Endothelial cell (in vitro differentiated cells): Measurements from ENCODE around the gene CELSR2. TPM values are rescaled to one million over a fixed set of nuclear protein-coding genes. Genes with fewer than 3 reads are reported as not detected.

ENCODE experiments used
- DNase-seq: peaks from one replicate; pipeline ENCODE4 v3.0.0; 2021; ENCODE audit warnings: low spot score
- H3K27ac Mint-ChIP-seq: one replicate; pipeline ENCODE4 v1.8.0; 2021; ENCODE audit warnings: mixed read lengths, inconsistent platforms; ENCODE audit not compliant: unreplicated experiment
- H3K27me3 Mint-ChIP-seq: one replicate; pipeline ENCODE4 v1.8.0; 2021; ENCODE audit warnings: mild to moderate bottlenecking, moderate library complexity, mixed read lengths, inconsistent platforms; ENCODE audit not compliant: unreplicated experiment
- H3K36me3 Mint-ChIP-seq: one replicate; pipeline ENCODE4 v1.8.0; 2021; ENCODE audit warnings: mild to moderate bottlenecking, low read depth, mixed read lengths, inconsistent platforms; ENCODE audit not compliant: unreplicated experiment
- H3K4me1 Mint-ChIP-seq: one replicate; pipeline ENCODE4 v1.8.0; 2021; ENCODE audit warnings: mild to moderate bottlenecking, mixed read lengths, inconsistent platforms; ENCODE audit not compliant: unreplicated experiment
- H3K4me3 Mint-ChIP-seq: one replicate; pipeline ENCODE4 v1.8.0; 2021; ENCODE audit warnings: mild to moderate bottlenecking, mixed read lengths, inconsistent platforms; ENCODE audit not compliant: unreplicated experiment
- H3K9me3 Mint-ChIP-seq: one replicate; pipeline ENCODE4 v1.8.0; 2021; ENCODE audit warnings: mixed read lengths, inconsistent platforms; ENCODE audit not compliant: unreplicated experiment
- CTCF ChIP-seq: fragments of 200-600 bp; sonication (generic); IDR thresholded peaks from one replicate; pipeline ENCODE4 v1.5.0; 2021; ENCODE audit warnings: antibody characterized with exemption; ENCODE audit not compliant: unreplicated experiment
- total RNA-seq: library from RNA; stranded (reverse); fragmentation: NEBNext Ultra II Directional; extraction: Animal tissue kit (Norgen Biotek cat#: 25700); gene quantifications from one replicate; pipeline ENCODE4 v1.2.1, GENCODE V29; 2021; ENCODE audit not compliant: unreplicated experiment

Gene CELSR2
- total RNA-seq, 1 donor from 2014 or later: 1.6 TPM

- no peak overlapping the region for H3K4me3 Mint-ChIP-seq
- no peak for DNase-seq
- H3K27ac Mint-ChIP-seq: no peak overlapping the region
- H3K9me3 Mint-ChIP-seq: no peaks in the 10 kb centered on the region
- no peak for TF ChIP-seq CTCF
- H3K27me3 Mint-ChIP-seq: peaks cover 2% of the 10 kb centered on the region
- H3K4me1 Mint-ChIP-seq: peaks cover 6% of the 10 kb centered on the region
- H3K36me3 Mint-ChIP-seq: peaks cover 37% of the 10 kb centered on the region
These were observed 65.9 kb downstream of the CELSR2 start for GRCh38 chr1:109315288-109315687.

- H3K4me3 Mint-ChIP-seq: no peak overlapping the region
- peaks cover 6% of the 10 kb centered on the region for H3K4me1 Mint-ChIP-seq
- H3K9me3 Mint-ChIP-seq: no peaks in the 10 kb centered on the region
- DNase-seq: no peak
- H3K27me3 Mint-ChIP-seq: peaks cover 2% of the 10 kb centered on the region
- H3K27ac Mint-ChIP-seq: no peak overlapping the region
- no peak for TF ChIP-seq CTCF
- H3K36me3 Mint-ChIP-seq: peaks cover 41% of the 10 kb centered on the region
These were observed 67.2 kb downstream of the CELSR2 start for GRCh38 chr1:109316506-109316905.

- peaks cover 6% of the 10 kb centered on the region for H3K4me1 Mint-ChIP-seq
- peak overlapping the region; percentile 3 for H3K4me3 Mint-ChIP-seq
- peaks cover 2% of the 10 kb centered on the region for H3K27me3 Mint-ChIP-seq
- DNase-seq: no peak
- H3K36me3 Mint-ChIP-seq: peaks cover 42% of the 10 kb centered on the region
- peak overlapping the region; percentile 44 for H3K27ac Mint-ChIP-seq
- no peaks in the 10 kb centered on the region for H3K9me3 Mint-ChIP-seq
- no peak for TF ChIP-seq CTCF
These were observed 69.8 kb downstream of the CELSR2 start for GRCh38 chr1:109319114-109319513.

- no peak overlapping the region for H3K4me3 Mint-ChIP-seq
- H3K36me3 Mint-ChIP-seq: peaks cover 30% of the 10 kb centered on the region
- no peak for TF ChIP-seq CTCF
- H3K27me3 Mint-ChIP-seq: peaks cover 3% of the 10 kb centered on the region
- peaks cover 6% of the 10 kb centered on the region for H3K4me1 Mint-ChIP-seq
- no peaks in the 10 kb centered on the region for H3K9me3 Mint-ChIP-seq
- DNase-seq: no peak
- no peak overlapping the region for H3K27ac Mint-ChIP-seq
These were observed 73.6 kb downstream of the CELSR2 start for GRCh38 chr1:109322974-109323373.

Other genes with a start within 250 kb of the CELSR2 start
- gene WDR47, start 207.4 kb upstream of the CELSR2 start, total RNA-seq: 19.4 TPM
- 33.7 TPM for gene TAF13, start 173.5 kb upstream of the CELSR2 start, total RNA-seq
- gene TMEM167B, start 158.8 kb upstream of the CELSR2 start, total RNA-seq: 22.3 TPM
- 0.26 TPM for gene ELAPOR1, start 135.4 kb upstream of the CELSR2 start, total RNA-seq
- gene SARS1, start 35.6 kb upstream of the CELSR2 start, total RNA-seq: 125 TPM
- 9.7 TPM for gene PSRC1, start 33.6 kb downstream of the CELSR2 start, total RNA-seq
- not detected for gene MYBPHL, start 57.5 kb downstream of the CELSR2 start, total RNA-seq
- gene SORT1, start 148.4 kb downstream of the CELSR2 start, total RNA-seq: 49.0 TPM
- 84.9 TPM for gene PSMA5, start 176.9 kb downstream of the CELSR2 start, total RNA-seq
- gene SYPL2, start 217.0 kb downstream of the CELSR2 start, total RNA-seq: not detected
- gene ATXN7L2, start 234.4 kb downstream of the CELSR2 start, total RNA-seq: 3.2 TPM
- gene CYB561D1, start 244.6 kb downstream of the CELSR2 start, total RNA-seq: 7.8 TPM